Trophoblast cell (in vitro differentiated cells and primary cell): ENCODE measurements around the gene WIZ.
A peak's percentile ranks its signal among the peaks of the same experiment; 100 is the strongest.

Experiments used
- DNase-seq, 2 donors: peaks; one replicate each; pipeline ENCODE4 v3.0.0-alpha.2; 2016
- H2AFZ ChIP-seq: 2 replicates; pipeline ENCODE4 v1.6.1; 2013; ENCODE audit warnings: low read length, moderate library complexity, mild to moderate bottlenecking; ENCODE audit not compliant: insufficient read depth, poor library complexity
- H2AK5ac ChIP-seq: 2 replicates; pipeline ENCODE4 v1.6.1; 2013; ENCODE audit warnings: mild to moderate bottlenecking, low read length
- H2BK120ac ChIP-seq: 2 replicates; pipeline ENCODE4 v1.6.1; 2013; ENCODE audit warnings: low read length, mild to moderate bottlenecking, moderate library complexity; ENCODE audit not compliant: insufficient read depth, poor library complexity
- H2BK12ac ChIP-seq: 2 replicates; pipeline ENCODE4 v1.6.1; 2013; ENCODE audit warnings: mild to moderate bottlenecking, low read length, moderate library complexity
- H2BK5ac ChIP-seq: 2 replicates; pipeline ENCODE4 v1.6.1; 2013; ENCODE audit warnings: low read length, low read depth, moderate library complexity, mild to moderate bottlenecking; ENCODE audit not compliant: poor library complexity
- H3K14ac ChIP-seq: 2 replicates; pipeline ENCODE4 v1.6.1; 2013; ENCODE audit warnings: mild to moderate bottlenecking, low read length
- H3K18ac ChIP-seq: 2 replicates; pipeline ENCODE4 v1.6.1; 2013; ENCODE audit warnings: mild to moderate bottlenecking, low read length
- H3K23ac ChIP-seq: 2 replicates; pipeline ENCODE4 v1.6.1; 2013; ENCODE audit warnings: low read length
- H3K27ac ChIP-seq: 2 replicates; pipeline ENCODE4 v1.5.1; 2013; ENCODE audit warnings: low read depth, mild to moderate bottlenecking, inconsistent platforms, low read length, moderate library complexity
- H3K27me3 ChIP-seq: 2 replicates; pipeline ENCODE4 v1.6.1; 2013; ENCODE audit warnings: inconsistent platforms, mild to moderate bottlenecking, low read length, moderate library complexity; ENCODE audit not compliant: insufficient read depth
- H3K36me3 ChIP-seq, 2 experiments: 1 replicate in 1 of 2; 2 replicates in 1 of 2; pipeline ENCODE4 v1.6.1; 2013; ENCODE audit warnings: low read length in 2 of 2, mild to moderate bottlenecking in 2 of 2, moderate library complexity in 1 of 2; ENCODE audit not compliant: insufficient read depth in 2 of 2, control insufficient read depth in 1 of 2
- H3K4ac ChIP-seq: 2 replicates; pipeline ENCODE4 v1.6.1; 2013; ENCODE audit warnings: low read depth, mild to moderate bottlenecking, low read length, moderate library complexity
- H3K4me1 ChIP-seq, 2 experiments: 1 replicate in 1 of 2; 2 replicates in 1 of 2; pipeline ENCODE4 v1.6.1; 2013; ENCODE audit warnings: low read length in 2 of 2, mild to moderate bottlenecking in 2 of 2, moderate library complexity in 1 of 2; ENCODE audit not compliant: insufficient read depth in 2 of 2, control insufficient read depth in 1 of 2
- H3K4me2 ChIP-seq: 2 replicates; pipeline ENCODE4 v1.6.1; 2013; ENCODE audit warnings: inconsistent platforms, mild to moderate bottlenecking, low read length, moderate library complexity
- H3K4me3 ChIP-seq: 2 replicates; pipeline ENCODE4 v1.5.1; 2013; ENCODE audit warnings: mild to moderate bottlenecking, low read depth, low read length, inconsistent platforms
- H3K79me1 ChIP-seq: one replicate; pipeline ENCODE4 v1.6.1; 2013; ENCODE audit warnings: low read length
- H3K79me2 ChIP-seq: 2 replicates; pipeline ENCODE4 v1.6.1; 2013; ENCODE audit warnings: low read length, mild to moderate bottlenecking; ENCODE audit not compliant: control insufficient read depth, insufficient read depth, poor library complexity
- H3K9ac ChIP-seq: 2 replicates; pipeline ENCODE4 v1.6.1; 2013; ENCODE audit warnings: mild to moderate bottlenecking, low read length
- H3K9me3 ChIP-seq: 2 replicates; pipeline ENCODE4 v1.6.1; 2013; ENCODE audit warnings: low read depth, mild to moderate bottlenecking, control low read depth, inconsistent platforms, low read length; ENCODE audit not compliant: insufficient read depth
- H4K12ac ChIP-seq: 2 replicates; pipeline ENCODE4 v1.6.1; 2013; ENCODE audit warnings: low read depth, mild to moderate bottlenecking, low read length, moderate library complexity
- H4K8ac ChIP-seq: 2 replicates; pipeline ENCODE4 v1.6.1; 2013; ENCODE audit warnings: low read depth, mild to moderate bottlenecking, low read length, moderate library complexity
- H4K91ac ChIP-seq: one replicate; pipeline ENCODE4 v1.6.1; 2013; ENCODE audit warnings: low read depth, mild to moderate bottlenecking, low read length, moderate library complexity
- WGBS: extraction: QIAGEN DNeasy Blood & Tissue Kit; methylation state at CpG from one replicate; pipeline ENCODE4 v1.1.7; 2013; ENCODE audit warnings: missing lambda C conversion rate; ENCODE audit not compliant: insufficient read length, insufficient coverage; ENCODE audit errors: extremely low coverage; 5-methylcytosine and 5-hydroxymethylcytosine counted together

The WIZ gene

GRCh38 chr19:15432018-15432494 is 17.7 kb downstream of the WIZ start:
- Histone ChIP-seq H3K23ac (no peak overlapping the region), H3K27me3 (no peaks in the 10 kb centered on the region), H3K9me3 (peaks cover under 1% of the 10 kb centered on the region), H3K14ac (peak overlapping the region; percentile 92), H4K12ac (peak overlapping the region; percentile 82), H3K79me2 (peaks cover 19% of the 10 kb centered on the region), H3K79me1 (peaks cover 9% of the 10 kb centered on the region), H3K4me1 (peaks cover 12 to 14% of the 10 kb centered on the region in 2 experiments), H3K9ac (peak overlapping the region; percentile 88), H3K36me3 (peaks cover 22 to 33% of the 10 kb centered on the region in 2 experiments), H3K27ac (no peak overlapping the region), H2AK5ac (peak overlapping the region; percentile 89), H3K4me3 (peak overlapping the region; percentile 82), H4K91ac (peak overlapping the region; percentile 87), H2BK5ac (no peak overlapping the region), H3K18ac (peak overlapping the region; percentile 85), H2BK120ac (peak overlapping the region; percentile 65), H3K4me2 (peak overlapping the region; percentile 79), H2BK12ac (no peak overlapping the region), H3K4ac (peak overlapping the region; percentile 95), H4K8ac (peak overlapping the region; percentile 93), H2AFZ (peak overlapping the region; percentile 82)
- WGBS = no CpG with 5 or more reads among the region's 44 CpGs
- no peak for DNase-seq

- peak overlapping the region; percentile 65 for H2BK120ac ChIP-seq
- DNase-seq = no peak
- H3K36me3 ChIP-seq = peaks cover 27 to 38% of the 10 kb centered on the region in 2 experiments
- peak overlapping the region; percentile 82 for H3K4me3 ChIP-seq
- H2AK5ac ChIP-seq = peak overlapping the region; percentile 89
- peak overlapping the region; percentile 92 for H3K14ac ChIP-seq
- peak overlapping the region; percentile 87 for H4K91ac ChIP-seq
- H2AFZ ChIP-seq = peak overlapping the region; percentile 82
- H3K23ac ChIP-seq = no peak overlapping the region
- no peak overlapping the region for H2BK12ac ChIP-seq
- peaks cover 12 to 14% of the 10 kb centered on the region in 2 experiments for H3K4me1 ChIP-seq
- no CpG with 5 or more reads among the region's 7 CpGs for WGBS
- peak overlapping the region; percentile 85 for H3K18ac ChIP-seq
- H4K8ac ChIP-seq = peak overlapping the region; percentile 93
- peaks cover 9% of the 10 kb centered on the region for H3K79me1 ChIP-seq
- no peaks in the 10 kb centered on the region for H3K9me3 ChIP-seq
- peak overlapping the region; percentile 95 for H3K4ac ChIP-seq
- peak overlapping the region; percentile 79 for H3K4me2 ChIP-seq
- H3K79me2 ChIP-seq = peaks cover 19% of the 10 kb centered on the region
- no peaks in the 10 kb centered on the region for H3K27me3 ChIP-seq
- peak overlapping the region; percentile 82 for H4K12ac ChIP-seq
- H3K9ac ChIP-seq = peak overlapping the region; percentile 88
- no peak overlapping the region for H2BK5ac ChIP-seq
- H3K27ac ChIP-seq = no peak overlapping the region
Observed at GRCh38 chr19:15431396-15432017, 18.2 kb downstream of the WIZ start.

- no peak overlapping the region for H3K27ac ChIP-seq
- no peak overlapping the region for H4K12ac ChIP-seq
- no peak overlapping the region for H2AFZ ChIP-seq
- H3K23ac ChIP-seq = no peak overlapping the region
- WGBS = no CpG with 5 or more reads among the region's 10 CpGs
- H3K4me3 ChIP-seq = no peak overlapping the region
- H3K4me2 ChIP-seq = peak overlapping the region; percentile 79
- H3K36me3 ChIP-seq = peaks cover 35 to 44% of the 10 kb centered on the region in 2 experiments
- no peak overlapping the region for H2BK5ac ChIP-seq
- no peak overlapping the region for H2BK12ac ChIP-seq
- H3K14ac ChIP-seq = no peak overlapping the region
- H2AK5ac ChIP-seq = no peak overlapping the region
- H3K18ac ChIP-seq = peak overlapping the region; percentile 5
- no peaks in the 10 kb centered on the region for H3K9me3 ChIP-seq
- H3K27me3 ChIP-seq = no peaks in the 10 kb centered on the region
- no peak overlapping the region for H2BK120ac ChIP-seq
- peaks cover 19% of the 10 kb centered on the region for H3K79me2 ChIP-seq
- H3K4me1 ChIP-seq = peaks cover 12 to 14% of the 10 kb centered on the region in 2 experiments
- peak overlapping the region; percentile 95 for H3K4ac ChIP-seq
- H3K9ac ChIP-seq = no peak overlapping the region
- peaks cover 9% of the 10 kb centered on the region for H3K79me1 ChIP-seq
- DNase-seq = no peak
- H4K91ac ChIP-seq = no peak overlapping the region
- H4K8ac ChIP-seq = no peak overlapping the region
Observed at GRCh38 chr19:15430526-15431120, 19.1 kb downstream of the WIZ start.

GRCh38 chr19:15429825-15430467 is 19.8 kb downstream of the WIZ start:
- Histone ChIP-seq H3K4me2 (no peak overlapping the region), H3K4me1 (peaks cover 12 to 14% of the 10 kb centered on the region in 2 experiments), H3K14ac (no peak overlapping the region), H2AFZ (no peak overlapping the region), H3K4ac (peak overlapping the region; percentile 61), H3K79me1 (peaks cover 9% of the 10 kb centered on the region), H3K27ac (no peak overlapping the region), H2AK5ac (no peak overlapping the region), H3K9ac (no peak overlapping the region), H2BK120ac (no peak overlapping the region), H3K9me3 (no peaks in the 10 kb centered on the region), H3K27me3 (no peaks in the 10 kb centered on the region), H4K8ac (no peak overlapping the region), H3K4me3 (no peak overlapping the region), H3K23ac (no peak overlapping the region), H3K36me3 (peaks cover 41 to 50% of the 10 kb centered on the region in 2 experiments), H3K79me2 (peaks cover 19% of the 10 kb centered on the region), H3K18ac (no peak overlapping the region), H4K91ac (no peak overlapping the region), H2BK5ac (no peak overlapping the region), H4K12ac (no peak overlapping the region), H2BK12ac (no peak overlapping the region)
- DNase-seq = no peak
- WGBS = no CpG with 5 or more reads among the region's 24 CpGs
